ENCODE measurements around the gene HRH4.

DNA sequence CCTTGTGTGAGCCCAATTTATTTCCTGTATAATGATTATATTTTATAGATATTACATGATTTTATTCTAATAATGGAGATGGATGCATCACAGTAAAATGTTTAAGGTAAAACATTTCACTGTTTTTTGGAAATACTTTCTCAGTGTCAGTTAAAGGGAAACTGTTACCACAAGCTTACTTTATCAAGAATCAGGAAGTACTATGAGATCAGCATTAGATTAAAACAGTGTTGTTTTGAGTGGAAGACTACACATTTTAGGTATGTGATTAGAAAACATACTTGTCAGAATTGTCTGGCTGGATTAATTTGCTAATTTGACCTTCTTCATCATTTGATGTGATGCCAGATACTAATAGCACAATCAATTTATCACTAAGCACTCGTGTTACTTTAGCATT, at the start of gene HRH4:
- TF ChIP-seq POLR2A (IDR thresholded peaks at IDR 0.05; ENCODE audit: extremely low read depth, insufficient read length) (no peak), MYC (IDR thresholded peaks at IDR 0.05; ENCODE audit: low read depth, low read length) (no peak)
- TF ChIP-seq, protein P1, sequence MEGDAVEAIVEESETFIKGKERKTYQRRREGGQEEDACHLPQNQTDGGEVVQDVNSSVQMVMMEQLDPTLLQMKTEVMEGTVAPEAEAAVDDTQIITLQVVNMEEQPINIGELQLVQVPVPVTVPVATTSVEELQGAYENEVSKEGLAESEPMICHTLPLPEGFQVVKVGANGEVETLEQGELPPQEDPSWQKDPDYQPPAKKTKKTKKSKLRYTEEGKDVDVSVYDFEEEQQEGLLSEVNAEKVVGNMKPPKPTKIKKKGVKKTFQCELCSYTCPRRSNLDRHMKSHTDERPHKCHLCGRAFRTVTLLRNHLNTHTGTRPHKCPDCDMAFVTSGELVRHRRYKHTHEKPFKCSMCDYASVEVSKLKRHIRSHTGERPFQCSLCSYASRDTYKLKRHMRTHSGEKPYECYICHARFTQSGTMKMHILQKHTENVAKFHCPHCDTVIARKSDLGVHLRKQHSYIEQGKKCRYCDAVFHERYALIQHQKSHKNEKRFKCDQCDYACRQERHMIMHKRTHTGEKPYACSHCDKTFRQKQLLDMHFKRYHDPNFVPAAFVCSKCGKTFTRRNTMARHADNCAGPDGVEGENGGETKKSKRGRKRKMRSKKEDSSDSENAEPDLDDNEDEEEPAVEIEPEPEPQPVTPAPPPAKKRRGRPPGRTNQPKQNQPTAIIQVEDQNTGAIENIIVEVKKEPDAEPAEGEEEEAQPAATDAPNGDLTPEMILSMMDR (IDR thresholded peaks at IDR 0.05; ENCODE audit: low read depth, low read length), result no peak
- TF ChIP-seq, protein P2, sequence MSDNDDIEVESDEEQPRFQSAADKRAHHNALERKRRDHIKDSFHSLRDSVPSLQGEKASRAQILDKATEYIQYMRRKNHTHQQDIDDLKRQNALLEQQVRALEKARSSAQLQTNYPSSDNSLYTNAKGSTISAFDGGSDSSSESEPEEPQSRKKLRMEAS (IDR thresholded peaks at IDR 0.05; ENCODE audit: low read depth, low read length), result no peak
